Measurements from ENCODE around the gene LSP1. TPM values are rescaled to one million over a fixed set of nuclear protein-coding genes. Genes with fewer than 3 reads are reported as not detected.

Gene LSP1
- total and polyA plus RNA-seq, 2 experiments from 2014 or later, result 2.8 TPM; not detected in 1

DNA sequence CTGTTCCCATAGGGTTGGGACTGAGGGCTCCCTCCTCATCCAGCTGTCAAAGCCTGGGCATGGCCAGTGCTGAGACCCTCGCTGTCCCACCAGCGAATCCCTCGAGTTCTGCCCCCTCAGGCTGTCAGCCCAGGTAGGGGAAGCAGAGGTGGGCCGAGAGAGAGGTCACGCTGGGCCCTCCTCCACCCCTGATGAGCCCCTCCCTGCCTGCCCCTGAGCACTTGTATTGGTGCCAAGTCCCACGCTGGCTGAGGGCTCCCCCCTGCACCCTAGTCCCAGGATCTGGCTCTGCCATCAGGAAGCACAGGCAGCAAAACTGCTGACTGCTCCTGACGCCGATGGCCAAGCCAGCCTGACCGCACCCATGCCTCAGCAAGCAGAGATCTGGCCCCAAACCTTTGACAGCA, 35.5 kb downstream of the LSP1 start:
- DNase-seq (ENCODE audit: low read depth in 1 of 2, low spot score in 1 of 2), result no peak
- Histone ChIP-seq H3K9me3 (ENCODE audit: low read depth) (no peaks in the 10 kb centered on the region), H3K4me3 (no peak overlapping the region), H3K4me1 (ENCODE audit: low read depth) (no peaks in the 10 kb centered on the region), H3K27ac (no peak overlapping the region), H3K36me3 (no peaks in the 10 kb centered on the region), H3K27me3 (no peaks in the 10 kb centered on the region)
- TF ChIP-seq CTCF (IDR thresholded peaks at IDR 0.05; ENCODE audit: low read depth, low read length), result no peak

DNA sequence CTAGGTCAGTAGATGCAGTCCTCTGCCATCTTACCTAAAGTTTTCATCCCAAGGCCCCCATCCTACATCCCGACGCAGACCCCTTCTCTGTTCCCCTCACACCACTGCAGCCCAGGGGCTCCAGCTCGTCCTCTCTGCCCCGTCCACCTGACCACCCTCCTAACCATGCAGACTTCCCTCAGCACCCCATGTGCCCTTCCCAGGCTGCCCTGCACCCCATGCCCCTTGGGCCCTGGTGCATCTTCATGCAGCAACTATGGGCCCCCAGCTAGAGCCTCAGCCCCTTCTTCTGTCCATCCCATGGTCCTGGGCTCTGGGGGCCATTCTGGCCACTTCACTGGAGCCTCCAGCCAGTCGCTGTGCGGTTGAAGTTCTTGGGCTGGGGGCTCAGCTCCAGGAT, 35.9 kb downstream of the LSP1 start:
- H3K36me3 ChIP-seq, result no peaks in the 10 kb centered on the region
- H3K9me3 ChIP-seq (ENCODE audit: low read depth), result no peaks in the 10 kb centered on the region
- H3K4me1 ChIP-seq (ENCODE audit: low read depth), result no peaks in the 10 kb centered on the region
- no peak overlapping the region for H3K27ac ChIP-seq
- TF ChIP-seq CTCF (IDR thresholded peaks at IDR 0.05; ENCODE audit: low read depth, low read length), result no peak
- no peak for DNase-seq (ENCODE audit: low read depth in 1 of 2, low spot score in 1 of 2)
- H3K4me3 ChIP-seq, result no peak overlapping the region
- H3K27me3 ChIP-seq, result no peaks in the 10 kb centered on the region

DNA sequence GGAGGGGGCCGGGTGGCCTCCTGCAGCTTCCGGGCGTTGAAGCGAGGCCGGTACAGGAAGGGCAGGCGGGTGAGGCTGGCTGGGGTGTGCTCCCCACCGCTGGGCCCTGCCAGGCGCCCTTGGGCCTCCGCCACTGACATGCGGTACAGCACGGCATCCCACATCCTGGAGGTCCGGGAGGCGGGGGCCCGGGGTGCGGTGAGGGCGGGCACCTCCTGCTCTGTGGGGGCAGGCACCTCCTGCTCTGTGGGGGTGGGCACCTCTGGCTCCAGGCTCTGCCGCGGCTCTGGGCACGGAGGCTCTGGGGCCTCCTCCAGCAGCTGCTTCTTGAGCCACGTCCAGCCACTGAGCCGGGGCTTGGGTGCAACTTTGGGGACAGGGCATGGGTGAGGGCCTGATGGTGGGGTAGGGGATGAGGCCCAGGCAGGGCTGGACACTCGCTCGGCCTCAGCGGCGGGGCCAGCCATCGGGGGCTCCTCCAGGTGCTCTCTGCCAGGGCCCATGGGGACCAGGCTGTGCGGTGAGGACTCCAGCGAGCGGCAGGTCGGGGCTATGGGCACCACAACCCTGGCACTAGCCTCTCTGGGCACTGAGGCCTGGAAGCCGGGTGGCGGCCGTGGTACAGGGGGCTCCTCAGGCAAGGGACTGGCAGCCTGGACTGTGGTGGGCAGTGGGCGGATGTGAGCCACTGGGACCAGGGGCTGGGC, 36.5 kb downstream of the LSP1 start:
- H3K4me1 ChIP-seq (ENCODE audit: low read depth), result no peaks in the 10 kb centered on the region
- DNase-seq (ENCODE audit: low read depth in 1 of 2, low spot score in 1 of 2), result no peak
- TF ChIP-seq CTCF (IDR thresholded peaks at IDR 0.05; ENCODE audit: low read depth, low read length), result no peak

GRCh38 chr11:1889941-1890855, 37.3 kb downstream of the LSP1 start:
- Histone ChIP-seq H3K27me3 (no peaks in the 10 kb centered on the region), H3K36me3 (no peaks in the 10 kb centered on the region), H3K27ac (no peak overlapping the region), H3K9me3 (ENCODE audit: low read depth) (no peaks in the 10 kb centered on the region), H3K4me3 (no peak overlapping the region), H3K4me1 (ENCODE audit: low read depth) (no peaks in the 10 kb centered on the region)
- DNase-seq (ENCODE audit: low read depth in 1 of 2, low spot score in 1 of 2), result no peak
- TF ChIP-seq CTCF (IDR thresholded peaks at IDR 0.05; ENCODE audit: low read depth, low read length), result no peak

More for the DNA sequence above, 36.5 kb downstream of the LSP1 start:
- Histone ChIP-seq H3K27ac (no peak overlapping the region), H3K4me3 (no peak overlapping the region), H3K27me3 (no peaks in the 10 kb centered on the region), H3K9me3 (ENCODE audit: low read depth) (no peaks in the 10 kb centered on the region), H3K36me3 (no peaks in the 10 kb centered on the region)

DNA sequence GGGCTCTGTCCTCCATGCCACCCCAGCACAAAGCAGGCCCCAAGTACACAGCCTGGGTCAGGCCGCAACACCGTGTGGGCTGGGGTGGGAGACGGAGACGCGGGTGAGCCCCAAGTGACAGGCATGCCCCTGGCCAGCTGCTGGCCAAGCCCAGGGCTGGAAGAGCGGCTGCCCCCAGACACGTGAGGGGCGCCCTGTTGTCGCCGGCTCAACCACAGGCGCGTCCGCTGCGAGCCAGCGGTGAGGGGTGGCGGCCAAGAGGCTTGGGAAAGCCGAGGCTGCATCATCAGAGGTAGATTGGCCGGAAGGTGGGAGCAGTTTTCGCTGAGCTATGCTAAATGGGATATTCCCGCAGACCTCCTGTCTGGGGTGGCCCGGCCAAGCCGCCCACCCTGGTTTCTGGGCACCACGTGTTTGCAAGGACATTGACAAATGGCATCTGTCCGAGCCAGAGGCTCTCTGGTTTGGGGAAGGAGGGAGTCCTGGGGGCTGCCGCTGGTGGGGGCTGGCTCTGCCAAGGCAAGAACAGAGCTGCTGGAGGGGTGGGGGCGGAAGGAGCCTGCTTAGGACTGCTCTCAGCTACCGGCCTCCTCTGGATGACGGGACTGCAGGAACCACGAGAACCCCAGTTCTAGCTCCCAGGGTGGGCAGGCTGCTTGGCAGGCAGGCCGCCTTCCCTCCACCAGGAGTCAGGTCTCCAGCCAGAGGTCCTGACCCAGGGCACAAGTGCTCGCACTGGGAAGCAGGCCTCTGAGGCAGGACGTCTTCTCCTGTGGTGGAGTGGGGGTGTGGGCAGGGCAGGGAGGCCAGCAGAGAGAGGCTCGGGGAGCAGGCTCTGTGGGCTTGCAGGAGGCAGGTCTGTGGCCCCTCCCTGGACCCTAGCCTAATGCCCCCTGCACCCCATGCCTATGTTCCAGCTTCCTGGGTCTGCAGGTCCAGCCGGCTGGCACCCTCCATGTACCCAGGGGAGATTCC, 38.3 kb downstream of the LSP1 start:
- Histone ChIP-seq H3K27me3 (no peaks in the 10 kb centered on the region), H3K27ac (no peak overlapping the region), H3K36me3 (no peaks in the 10 kb centered on the region), H3K9me3 (ENCODE audit: low read depth) (no peaks in the 10 kb centered on the region), H3K4me3 (no peak overlapping the region), H3K4me1 (ENCODE audit: low read depth) (no peaks in the 10 kb centered on the region)
- TF ChIP-seq CTCF (IDR thresholded peaks at IDR 0.05; ENCODE audit: low read depth, low read length), result no peak
- no peak for DNase-seq (ENCODE audit: low read depth in 1 of 2, low spot score in 1 of 2)
